ENCODE measurements around the gene PPP2R2B.
"Not testable (repeated sequence)": the region's sequence is repeated elsewhere in the genome, so short reads cannot be mapped to it uniquely, and the experiment has no call there.

Gene PPP2R2B

DNA sequence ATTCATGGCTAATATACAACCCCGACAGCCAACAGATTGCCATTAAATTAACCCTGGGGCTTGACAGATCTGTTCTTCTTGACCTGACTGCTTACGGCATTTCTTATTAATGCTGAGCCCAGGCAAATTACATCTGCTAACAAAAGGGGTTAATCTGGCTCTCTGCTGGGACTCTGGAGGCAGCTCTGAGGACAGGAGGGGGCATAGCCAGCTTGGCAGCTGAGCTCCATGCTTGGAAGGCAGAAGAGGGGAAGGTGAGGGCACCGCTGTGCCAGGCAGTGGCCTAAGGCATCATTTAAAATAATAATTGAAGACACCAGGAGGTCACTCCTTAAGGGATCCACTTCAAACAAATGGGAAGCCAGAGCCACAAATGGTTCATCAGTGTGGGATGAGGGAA lies 236.6 kb downstream of the PPP2R2B start:
- no peak for DNase-seq

DNA sequence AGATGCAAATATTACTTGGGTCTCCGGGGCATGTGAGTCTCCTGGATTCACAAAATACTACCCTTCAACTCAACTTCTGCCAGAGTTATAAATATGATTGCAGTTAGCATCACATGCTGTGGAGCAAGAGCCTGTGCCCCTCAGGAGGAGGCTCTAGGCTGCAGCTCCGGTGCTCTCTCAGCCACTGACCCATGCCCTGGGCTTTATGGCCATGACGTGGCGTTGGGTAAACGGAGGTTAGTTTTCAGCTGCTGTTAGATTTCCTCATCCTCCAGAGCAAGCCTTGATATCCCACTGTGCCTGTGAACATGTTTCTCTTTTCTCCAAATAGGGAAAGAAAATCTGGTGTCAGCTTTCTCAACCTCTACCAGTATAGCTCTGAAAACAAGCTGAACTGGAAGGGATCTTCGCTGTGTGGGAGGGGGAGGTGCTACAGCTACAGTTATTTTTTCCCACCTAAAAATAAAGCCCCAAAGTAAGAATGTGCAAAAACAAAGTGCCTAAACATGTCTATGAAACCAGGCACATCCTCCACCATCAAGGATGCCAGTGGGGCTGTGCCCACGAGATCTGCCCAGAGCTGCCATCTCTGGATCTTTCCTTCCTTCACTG lies 238.2 kb downstream of the PPP2R2B start:
- DNase-seq = no peak

GRCh38 chr5:146635443-146635842 lies 243.1 kb downstream of the PPP2R2B start:
- DNase-seq = no peak

DNA sequence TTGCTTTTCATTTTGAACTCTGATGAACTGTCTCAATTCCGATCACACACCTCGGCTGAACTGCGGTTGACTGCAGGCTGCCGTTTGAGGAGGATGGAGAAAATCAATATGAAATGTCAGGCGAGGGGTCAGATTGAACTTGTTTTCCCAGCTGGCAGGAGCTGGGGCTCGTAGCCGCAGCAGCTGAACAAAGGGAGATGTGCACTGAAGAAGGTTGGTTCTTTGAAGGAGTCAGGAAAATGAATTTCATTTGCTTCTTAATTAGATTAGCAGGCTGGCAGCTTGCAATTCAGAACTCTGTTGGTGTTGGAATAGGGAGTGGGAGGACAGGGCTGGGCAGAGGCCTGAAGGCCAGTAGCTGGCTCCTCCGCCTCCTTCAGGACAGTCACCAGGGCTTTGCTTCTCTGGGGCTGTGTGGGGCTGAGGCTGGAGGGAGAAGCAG lies 245.2 kb downstream of the PPP2R2B start:
- no peak for DNase-seq

- no peak for DNase-seq
Observed at GRCh38 chr5:146632620-146633322, 245.8 kb downstream of the PPP2R2B start.

GRCh38 chr5:146630472-146630871 lies 248.1 kb downstream of the PPP2R2B start:
- no peak for DNase-seq

GRCh38 chr5:146628950-146629349 lies 249.6 kb downstream of the PPP2R2B start:
- no peak for DNase-seq

GRCh38 chr5:146626936-146627335 lies 251.6 kb downstream of the PPP2R2B start:
- DNase-seq = no peak

DNA sequence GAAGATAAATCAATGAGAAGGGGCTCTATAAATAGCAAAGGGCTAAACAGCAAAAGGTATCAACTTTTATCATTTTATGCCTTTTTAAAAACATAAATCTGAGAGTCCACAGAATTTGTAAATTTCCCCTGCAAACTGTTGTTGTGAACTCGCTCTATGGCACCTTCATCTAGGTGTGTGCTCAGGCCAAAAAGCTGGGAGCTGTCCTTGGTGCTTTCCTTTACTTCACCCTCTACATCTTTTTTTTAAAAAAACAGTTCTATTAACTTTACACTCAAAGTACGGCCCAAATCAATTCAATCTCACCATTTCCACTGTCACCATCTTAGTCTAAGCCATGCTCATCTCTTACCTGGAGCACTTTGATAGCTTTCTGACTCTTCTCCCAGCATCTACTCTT lies 254.4 kb downstream of the PPP2R2B start:
- no peak for DNase-seq

DNA sequence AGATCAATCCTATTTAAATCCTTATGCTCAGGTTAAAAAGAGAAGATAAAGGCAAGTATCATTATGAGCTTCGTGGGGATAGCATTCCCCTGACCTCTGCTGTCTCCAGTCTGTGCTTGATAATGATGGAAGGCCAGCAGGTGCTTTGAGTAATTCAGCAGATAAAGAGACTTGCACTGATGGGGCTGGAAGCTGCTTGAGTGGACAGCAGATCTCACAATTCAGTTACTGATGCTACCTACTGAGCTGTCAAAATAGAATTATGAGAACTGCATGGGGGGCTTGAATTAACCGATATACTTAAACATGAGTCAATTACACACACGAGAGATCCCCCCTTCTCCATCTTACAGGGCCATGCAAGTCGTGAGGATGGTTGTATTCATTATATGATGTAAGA lies 254.9 kb downstream of the PPP2R2B start:
- DNase-seq = no peak

- DNase-seq = no peak
Observed at GRCh38 chr5:146623009-146623408, 255.5 kb downstream of the PPP2R2B start.

- no peak for DNase-seq
Observed at GRCh38 chr5:146622391-146622790, 256.2 kb downstream of the PPP2R2B start.

DNA sequence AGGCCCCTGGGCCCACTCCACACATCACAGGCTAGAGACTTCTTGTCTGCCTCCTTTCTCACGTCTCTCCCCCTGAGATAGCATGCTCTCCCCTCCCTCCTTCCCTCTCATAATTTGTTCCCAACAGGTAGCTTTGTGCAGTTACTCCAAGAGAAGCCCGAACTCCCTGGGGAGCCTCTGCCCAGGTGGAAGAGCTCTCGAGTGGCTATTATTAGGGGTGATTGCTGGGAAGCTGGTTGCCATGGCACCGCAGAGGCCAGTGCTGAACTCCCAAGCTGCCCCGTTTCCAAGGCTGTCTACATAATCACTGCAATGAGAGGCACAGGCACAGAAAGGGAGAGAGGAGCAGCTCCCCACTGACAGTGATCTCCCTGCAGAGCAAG lies 257.9 kb downstream of the PPP2R2B start:
- DNase-seq = no peak

DNA sequence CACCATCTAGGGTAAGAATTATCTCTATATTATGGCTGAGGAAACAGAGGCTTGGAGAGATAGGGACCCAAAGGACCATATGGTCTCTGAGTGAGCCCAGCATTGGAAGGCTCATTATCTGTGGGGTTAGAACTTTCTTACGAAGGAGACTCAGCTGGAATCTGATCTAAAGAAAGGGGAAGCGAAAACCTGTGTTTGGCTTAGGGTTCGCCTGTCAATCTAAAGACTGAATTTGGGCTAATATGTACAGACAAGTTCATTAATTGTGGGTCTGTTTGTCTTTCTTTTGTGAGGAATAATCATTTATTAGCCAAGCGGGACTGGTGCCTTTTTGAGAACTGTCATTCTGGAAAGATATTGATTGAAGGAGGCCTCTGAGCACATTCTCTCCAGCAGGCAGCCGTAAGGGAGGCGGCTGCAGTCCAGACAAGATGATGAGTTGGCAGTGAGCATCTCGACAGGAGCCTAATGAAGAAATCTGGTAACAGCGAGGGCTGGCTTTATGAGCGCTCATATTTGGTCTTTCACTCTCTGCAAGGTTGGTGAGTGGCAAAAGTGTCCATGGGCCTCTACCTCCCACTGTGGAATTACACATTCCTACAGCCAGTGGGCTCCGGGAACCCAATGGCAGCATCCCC lies 258.4 kb downstream of the PPP2R2B start:
- no peak for DNase-seq

DNA sequence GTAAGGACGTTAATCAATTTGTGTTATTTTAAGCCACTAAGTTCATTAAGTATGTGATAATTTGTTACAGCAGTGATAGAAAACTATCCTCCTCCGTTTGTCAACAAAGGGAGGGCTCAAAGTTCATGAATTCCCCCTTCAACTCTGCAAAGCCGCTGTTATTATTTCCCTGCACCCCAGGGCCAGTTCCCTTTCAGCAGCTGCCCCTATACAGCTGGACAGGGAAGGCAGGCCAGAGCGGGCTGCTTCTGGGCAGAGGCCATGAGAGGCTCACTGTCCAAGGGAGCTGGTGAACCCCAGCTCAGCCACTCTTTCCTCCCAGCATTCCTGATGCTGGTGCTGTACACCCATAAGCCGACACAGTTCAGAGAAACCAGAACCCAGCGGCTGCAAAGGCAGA lies 260.1 kb downstream of the PPP2R2B start:
- no peak for DNase-seq

DNA sequence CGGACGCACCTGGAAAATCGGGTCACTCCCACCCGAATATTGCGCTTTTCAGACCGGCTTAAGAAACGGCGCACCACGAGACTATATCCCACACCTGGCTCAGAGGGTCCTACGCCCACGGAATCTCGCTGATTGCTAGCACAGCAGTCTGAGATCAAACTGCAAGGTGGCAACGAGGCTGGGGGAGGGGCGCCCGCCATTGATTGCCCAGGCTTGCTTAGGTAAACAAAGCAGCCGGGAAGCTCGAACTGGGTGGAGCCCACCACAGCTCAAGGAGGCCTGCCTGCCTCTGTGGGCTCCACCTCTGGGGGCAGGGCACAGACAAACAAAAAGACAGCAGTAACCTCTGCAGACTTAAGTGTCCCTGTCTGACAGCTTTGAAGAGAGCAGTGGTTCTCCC lies 268.8 kb downstream of the PPP2R2B start:
- not testable (repeated sequence) for DNase-seq

DNA sequence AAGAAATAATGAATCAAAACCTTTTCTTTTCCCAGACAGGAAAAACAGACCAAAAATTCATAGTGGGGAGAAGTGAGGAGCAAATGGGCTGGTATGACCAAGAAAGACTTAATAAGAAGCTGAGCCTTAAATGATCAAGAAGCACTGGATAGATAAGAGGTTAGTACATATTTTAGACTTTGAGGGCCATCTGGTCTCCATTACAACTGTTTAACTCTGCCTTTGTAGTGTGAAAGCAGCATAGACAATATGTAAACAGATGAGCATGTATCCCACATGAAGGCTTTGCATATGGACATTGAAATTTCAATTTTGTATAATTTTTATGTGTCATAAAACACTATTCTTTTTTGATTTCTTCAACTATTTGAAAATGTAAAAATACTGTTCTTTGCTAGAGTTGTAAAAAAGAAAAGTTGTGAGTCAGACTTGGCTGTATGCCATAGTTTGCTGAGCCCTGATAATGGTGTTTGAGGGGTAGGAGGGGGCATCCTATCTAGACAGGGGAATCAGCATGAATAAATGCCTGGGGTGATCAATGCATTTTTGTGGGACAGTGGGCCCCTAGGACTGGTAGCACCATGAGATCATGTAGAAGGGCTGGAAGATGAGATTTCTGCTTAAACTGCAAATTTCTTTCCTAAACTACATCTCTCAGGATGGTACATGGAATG lies 270.8 kb downstream of the PPP2R2B start:
- DNase-seq = no peak

DNA sequence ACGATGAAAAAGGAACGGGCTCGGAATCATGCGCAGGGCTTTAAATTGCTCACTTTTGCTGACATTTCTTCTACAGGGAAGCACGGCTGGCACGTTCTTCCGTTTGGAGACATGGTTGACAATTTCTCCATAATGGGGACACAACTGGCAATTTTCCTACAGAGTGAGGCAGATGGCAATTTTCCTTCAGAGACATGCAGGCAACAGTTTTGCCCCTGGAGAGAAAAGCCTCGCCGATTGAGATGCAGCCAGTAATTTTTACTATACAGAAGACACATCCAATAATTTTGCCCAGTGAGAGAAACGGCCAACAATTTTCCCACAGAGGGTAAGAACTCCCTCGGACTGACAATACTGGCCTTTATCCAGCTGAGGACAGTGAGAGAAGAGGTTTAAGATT lies 271.7 kb downstream of the PPP2R2B start:
- no peak for DNase-seq

- no peak for DNase-seq
Observed at GRCh38 chr5:146600376-146600775, 278.2 kb downstream of the PPP2R2B start.

GRCh38 chr5:146599261-146599660 lies 279.3 kb downstream of the PPP2R2B start:
- DNase-seq = no peak

GRCh38 chr5:146595088-146595487 lies 283.5 kb downstream of the PPP2R2B start:
- DNase-seq = no peak

DNA sequence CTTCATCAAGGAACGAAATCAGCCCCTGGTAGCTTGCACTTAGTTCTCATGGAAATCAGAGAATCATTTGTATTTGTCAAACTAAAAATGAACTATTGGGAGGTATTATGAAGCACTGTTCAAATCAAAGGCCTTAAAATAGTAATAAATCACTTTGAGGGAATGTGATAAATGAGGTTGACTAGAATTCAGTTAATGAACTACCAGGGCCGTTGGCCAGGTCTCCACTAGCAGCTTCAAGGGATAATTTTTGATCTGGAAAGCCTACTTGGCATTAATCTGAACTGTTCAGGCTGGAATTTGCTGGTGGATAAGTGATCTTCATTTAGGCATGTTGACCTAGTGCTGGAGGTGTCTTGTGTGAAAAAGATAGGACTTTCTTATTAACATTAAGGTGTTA lies 286.2 kb downstream of the PPP2R2B start:
- DNase-seq = no peak

DNA sequence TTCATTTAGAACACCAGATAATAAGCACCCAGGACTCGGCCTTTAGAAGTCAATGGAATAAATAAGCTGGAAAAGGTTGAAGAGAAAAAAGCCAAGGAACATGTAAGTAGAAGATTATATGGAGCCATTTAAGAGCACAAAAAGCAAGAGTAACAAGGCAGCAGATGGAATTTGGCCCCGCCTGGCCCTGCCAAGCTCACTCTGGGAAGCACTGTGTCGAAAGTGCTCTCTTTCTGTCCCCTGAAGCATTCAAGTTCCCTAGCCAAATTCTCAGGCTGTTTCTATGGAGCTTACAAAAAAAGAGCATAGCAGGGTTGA lies 289.6 kb downstream of the PPP2R2B start:
- no peak for DNase-seq

Measured in activated CD4-positive, alpha-beta T cell treated with anti-CD3 and anti-CD28 coated beads for 4 hours (primary cell).